Activated T-helper 1 cell treated with anti-CD3 and anti-CD28 coated beads, Interleukin-12 subunit alpha, Interleukin-12 subunit beta, Interleukin-2, Interleukin-4 antibody, amounts not matched to agents 30 ng/mL and 10 ng/mL and 1 ng/mL, durations not matched to agents 14 hours and 24 hours and 36 hours (primary cell): ENCODE data around the gene LRCH1. TPM values are rescaled to one million over a fixed set of nuclear protein-coding genes. Genes with fewer than 3 reads are reported as not detected.
"Not testable (repeated sequence)": the region's sequence is repeated elsewhere in the genome, so short reads cannot be mapped to it uniquely, and the experiment has no call there.

Experiments
- DNase-seq: peaks from one replicate; pipeline ENCODE4 v3.0.0; 2021; ENCODE audit warnings: low spot score
- H3K27ac Mint-ChIP-seq: one replicate; pipeline ENCODE4 v1.8.0; 2021; ENCODE audit warnings: mild to moderate bottlenecking, mixed read lengths
- H3K27me3 Mint-ChIP-seq: one replicate; pipeline ENCODE4 v1.8.0; 2022; ENCODE audit warnings: mild to moderate bottlenecking, moderate library complexity, mixed read lengths; ENCODE audit not compliant: insufficient read depth
- H3K36me3 Mint-ChIP-seq: one replicate; pipeline ENCODE4 v1.8.0; 2021; ENCODE audit warnings: low read depth, mixed read lengths
- H3K4me1 Mint-ChIP-seq: one replicate; pipeline ENCODE4 v1.8.0; 2021; ENCODE audit warnings: low read depth, mixed read lengths
- H3K4me3 Mint-ChIP-seq: one replicate; pipeline ENCODE4 v1.8.0; 2021; ENCODE audit warnings: mild to moderate bottlenecking, moderate library complexity, mixed read lengths
- H3K9me3 Mint-ChIP-seq: one replicate; pipeline ENCODE4 v1.8.0; 2021; ENCODE audit warnings: mixed read lengths
- intact Hi-C: fragments of 100-400 bp; cut with micrococcal nuclease; formaldehyde crosslinking; loops from one replicate; pipeline ENCODE4 v1.15.1; 2024
- total RNA-seq: library from RNA; stranded (reverse); gene quantifications from 2 replicates; pipeline ENCODE4 v1.2.3, GENCODE V29; 2022

The LRCH1 gene
- total RNA-seq, 1 donor from 2014 or later = 20.3 TPM

GRCh38 chr13:46756977-46757376 lies 204.0 kb downstream of the LRCH1 start:
- no peak overlapping the region for H3K27ac Mint-ChIP-seq
- intact Hi-C loops = no loop called here
- H3K4me1 Mint-ChIP-seq = peaks cover 39% of the 10 kb centered on the region
- H3K9me3 Mint-ChIP-seq = no peaks in the 10 kb centered on the region
- H3K36me3 Mint-ChIP-seq = peaks cover 10% of the 10 kb centered on the region
- no peaks in the 10 kb centered on the region for H3K27me3 Mint-ChIP-seq
- no peak overlapping the region for H3K4me3 Mint-ChIP-seq
- no peak for DNase-seq

GRCh38 chr13:46757640-46758039 lies 204.7 kb downstream of the LRCH1 start:
- H3K27me3 Mint-ChIP-seq = no peaks in the 10 kb centered on the region
- H3K9me3 Mint-ChIP-seq = no peaks in the 10 kb centered on the region
- H3K4me3 Mint-ChIP-seq = no peak overlapping the region
- peaks cover 7% of the 10 kb centered on the region for H3K36me3 Mint-ChIP-seq
- intact Hi-C loops = no loop called here
- peaks cover 35% of the 10 kb centered on the region for H3K4me1 Mint-ChIP-seq
- H3K27ac Mint-ChIP-seq = no peak overlapping the region
- DNase-seq = no peak

- Mint-ChIP-seq H3K27me3 (no peaks in the 10 kb centered on the region), H3K4me1 (peaks cover 22% of the 10 kb centered on the region), H3K4me3 (no peak overlapping the region), H3K36me3 (peaks cover 3% of the 10 kb centered on the region), H3K9me3 (no peaks in the 10 kb centered on the region), H3K27ac (no peak overlapping the region)
- intact Hi-C loops = no loop called here
- no peak for DNase-seq
Measured at GRCh38 chr13:46759846-46760245, 206.9 kb downstream of the LRCH1 start.

GRCh38 chr13:46761174-46761573 lies 208.2 kb downstream of the LRCH1 start:
- Mint-ChIP-seq H3K27ac (no peak overlapping the region), H3K9me3 (no peaks in the 10 kb centered on the region), H3K4me1 (peaks cover 22% of the 10 kb centered on the region), H3K27me3 (no peaks in the 10 kb centered on the region), H3K36me3 (peaks cover 3% of the 10 kb centered on the region), H3K4me3 (no peak overlapping the region)
- no peak for DNase-seq
- intact Hi-C loops = no loop called here

GRCh38 chr13:46761866-46762265 lies 208.9 kb downstream of the LRCH1 start:
- peaks cover 3% of the 10 kb centered on the region for H3K36me3 Mint-ChIP-seq
- H3K4me3 Mint-ChIP-seq = no peak overlapping the region
- intact Hi-C loops = no loop called here
- H3K9me3 Mint-ChIP-seq = no peaks in the 10 kb centered on the region
- peaks cover 22% of the 10 kb centered on the region for H3K4me1 Mint-ChIP-seq
- H3K27me3 Mint-ChIP-seq = no peaks in the 10 kb centered on the region
- no peak overlapping the region for H3K27ac Mint-ChIP-seq
- no peak for DNase-seq

- H3K9me3 Mint-ChIP-seq, intact Hi-C loops, DNase-seq, H3K4me1 Mint-ChIP-seq, H3K4me3 Mint-ChIP-seq, H3K27ac Mint-ChIP-seq, H3K27me3 Mint-ChIP-seq: not testable (repeated sequence)
- peaks cover 30% of the 10 kb centered on the region for H3K36me3 Mint-ChIP-seq
Measured at GRCh38 chr13:46769925-46770324, 217.0 kb downstream of the LRCH1 start.

- Mint-ChIP-seq H3K27ac (no peak overlapping the region), H3K27me3 (no peaks in the 10 kb centered on the region), H3K4me3 (no peak overlapping the region), H3K9me3 (no peaks in the 10 kb centered on the region), H3K4me1 (no peaks in the 10 kb centered on the region), H3K36me3 (peaks cover 42% of the 10 kb centered on the region)
- DNase-seq = no peak
- intact Hi-C loops = no loop called here
Measured at GRCh38 chr13:46771693-46772092, 218.7 kb downstream of the LRCH1 start.

- DNase-seq = no peak
- intact Hi-C loops = no loop called here
- H3K36me3 Mint-ChIP-seq = peaks cover 50% of the 10 kb centered on the region
- H3K27me3 Mint-ChIP-seq = no peaks in the 10 kb centered on the region
- H3K27ac Mint-ChIP-seq = no peak overlapping the region
- no peaks in the 10 kb centered on the region for H3K4me1 Mint-ChIP-seq
- H3K4me3 Mint-ChIP-seq = no peak overlapping the region
- H3K9me3 Mint-ChIP-seq = no peaks in the 10 kb centered on the region
Measured at GRCh38 chr13:46773541-46773940, 220.6 kb downstream of the LRCH1 start.

- Mint-ChIP-seq H3K27me3 (no peaks in the 10 kb centered on the region), H3K36me3 (peaks cover 38% of the 10 kb centered on the region), H3K27ac (no peak overlapping the region), H3K4me1 (no peaks in the 10 kb centered on the region), H3K4me3 (no peak overlapping the region), H3K9me3 (no peaks in the 10 kb centered on the region)
- no peak for DNase-seq
- intact Hi-C loops = loop anchor here (2.0 kb wide), 1 partner anchor 17 kb away; no protein-coding TSS in a partner anchor
Measured at GRCh38 chr13:46775385-46776107, 222.6 kb downstream of the LRCH1 start.

- peaks cover 47% of the 10 kb centered on the region for H3K36me3 Mint-ChIP-seq
- no peak overlapping the region for H3K4me3 Mint-ChIP-seq
Measured at GRCh38 chr13:46778095-46778494, 225.1 kb downstream of the LRCH1 start.

GRCh38 chr13:46778890-46779289 lies 225.9 kb downstream of the LRCH1 start:
- Mint-ChIP-seq H3K4me1 (no peaks in the 10 kb centered on the region), H3K27me3 (no peaks in the 10 kb centered on the region), H3K27ac (no peak overlapping the region), H3K36me3 (peaks cover 46% of the 10 kb centered on the region), H3K4me3 (no peak overlapping the region), H3K9me3 (no peaks in the 10 kb centered on the region)
- DNase-seq = no peak
- intact Hi-C loops = no loop called here

More at GRCh38 chr13:46778095-46778494, 225.1 kb downstream of the LRCH1 start:
- no peak overlapping the region for H3K27ac Mint-ChIP-seq
- intact Hi-C loops = no loop called here
- H3K9me3 Mint-ChIP-seq = no peaks in the 10 kb centered on the region
- no peaks in the 10 kb centered on the region for H3K27me3 Mint-ChIP-seq
- no peak for DNase-seq
- no peaks in the 10 kb centered on the region for H3K4me1 Mint-ChIP-seq

- Mint-ChIP-seq H3K27me3 (no peaks in the 10 kb centered on the region), H3K9me3 (no peaks in the 10 kb centered on the region), H3K4me3 (no peak overlapping the region), H3K27ac (no peak overlapping the region), H3K36me3 (peaks cover 38% of the 10 kb centered on the region), H3K4me1 (no peaks in the 10 kb centered on the region)
- no peak for DNase-seq
- intact Hi-C loops = no loop called here
Measured at GRCh38 chr13:46782066-46782465, 229.1 kb downstream of the LRCH1 start.

- Mint-ChIP-seq H3K27me3 (no peaks in the 10 kb centered on the region), H3K27ac (no peak overlapping the region), H3K4me1 (no peaks in the 10 kb centered on the region), H3K36me3 (peaks cover 38% of the 10 kb centered on the region), H3K9me3 (no peaks in the 10 kb centered on the region), H3K4me3 (no peak overlapping the region)
- DNase-seq = no peak
- intact Hi-C loops = no loop called here
Measured at GRCh38 chr13:46782691-46783090, 229.7 kb downstream of the LRCH1 start.

GRCh38 chr13:46783504-46783903 lies 230.5 kb downstream of the LRCH1 start:
- intact Hi-C loops = no loop called here
- peaks cover 36% of the 10 kb centered on the region for H3K36me3 Mint-ChIP-seq
- H3K4me1 Mint-ChIP-seq = peaks cover 7% of the 10 kb centered on the region
- no peak for DNase-seq
- no peaks in the 10 kb centered on the region for H3K27me3 Mint-ChIP-seq
- no peak overlapping the region for H3K27ac Mint-ChIP-seq
- no peak overlapping the region for H3K4me3 Mint-ChIP-seq
- H3K9me3 Mint-ChIP-seq = no peaks in the 10 kb centered on the region
